Right lung (tissue), 5 donors: ENCODE measurements around the gene TBC1D16. TPM values are rescaled to one million over a fixed set of nuclear protein-coding genes. Genes with fewer than 3 reads are reported as not detected.
A peak's percentile ranks its signal among the peaks of the same experiment; 100 is the strongest.
"Not testable (repeated sequence)": the region's sequence is repeated elsewhere in the genome, so short reads cannot be mapped to it uniquely, and the experiment has no call there.

Experiments
- DNase-seq, 2 donors: peaks; one replicate each; pipeline ENCODE4 v3.0.0-alpha.2; 2013
- polyA plus RNA-seq, 5 donors: library from polyadenylated mRNA; unstranded; fragments of 120-200 nt; gene quantifications; one replicate each; pipeline versions ENCODE4 v1.2.1 to v1.2.3, GENCODE V29; 2013; ENCODE audit warnings: inconsistent platforms in 1 of 5, low replicate concordance in 1 of 5; ENCODE audit not compliant: insufficient read length in 5 of 5, insufficient read depth in 1 of 5

Gene TBC1D16
- polyA plus RNA-seq, 5 donors = 19.0 to 36.4 (median 25.2) TPM

DNA sequence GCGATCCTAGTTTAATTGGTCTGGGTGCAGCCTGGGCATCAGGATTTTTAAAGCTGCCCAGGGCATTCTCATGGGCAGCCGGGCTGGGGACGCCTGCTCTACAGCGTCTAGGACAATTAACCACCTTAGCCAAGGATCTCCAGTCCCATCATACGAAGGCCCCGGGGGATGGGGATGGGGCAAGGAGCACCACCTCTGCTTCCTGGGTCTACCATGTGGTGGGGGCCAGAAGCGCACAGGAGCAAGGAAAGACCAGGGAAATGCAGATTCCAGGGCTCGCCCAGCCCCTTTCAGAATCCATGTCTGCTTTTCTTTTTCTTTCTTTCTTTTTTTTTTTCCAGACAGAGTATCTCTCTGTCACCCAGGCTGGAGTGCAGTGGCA lies 29.3 kb downstream of the TBC1D16 start:
- DNase-seq = no peak

GRCh38 chr17:80005360-80006338 lies 30.0 kb downstream of the TBC1D16 start:
- DNase-seq = peak in 1 of 2 donors; percentile 39

- no peak for DNase-seq
Measured at GRCh38 chr17:80003969-80004368, 31.7 kb downstream of the TBC1D16 start.

- DNase-seq = no peak
Measured at GRCh38 chr17:80002690-80003490, 32.8 kb downstream of the TBC1D16 start.

DNA sequence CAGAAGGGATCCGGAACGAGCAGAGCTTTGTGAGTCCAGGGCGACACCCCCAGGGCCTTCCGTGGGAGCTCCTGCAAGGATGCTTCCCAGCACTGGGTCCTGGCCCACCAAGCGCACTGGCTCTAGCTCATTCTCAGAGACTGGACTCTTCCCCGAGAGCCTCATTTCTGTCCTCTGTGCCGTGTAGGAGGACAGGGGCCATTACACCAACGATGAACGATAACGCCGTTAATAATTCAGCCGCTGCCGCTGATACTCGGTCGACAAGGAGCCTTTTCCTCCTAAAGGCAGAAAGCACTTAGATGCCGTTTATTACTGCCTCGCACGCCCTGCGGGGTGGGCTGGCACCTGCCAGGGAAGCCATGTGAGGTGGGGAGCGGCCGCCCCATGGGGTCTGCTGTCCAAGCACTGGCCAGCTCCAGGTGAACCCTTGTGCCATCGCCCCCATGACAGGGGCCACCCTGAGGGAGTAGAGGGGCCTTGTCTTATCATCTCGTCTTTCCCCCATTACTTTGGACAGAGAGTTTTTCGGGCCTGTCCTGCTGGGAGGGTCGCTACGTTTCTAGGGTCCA lies 33.5 kb downstream of the TBC1D16 start:
- no peak for DNase-seq

DNA sequence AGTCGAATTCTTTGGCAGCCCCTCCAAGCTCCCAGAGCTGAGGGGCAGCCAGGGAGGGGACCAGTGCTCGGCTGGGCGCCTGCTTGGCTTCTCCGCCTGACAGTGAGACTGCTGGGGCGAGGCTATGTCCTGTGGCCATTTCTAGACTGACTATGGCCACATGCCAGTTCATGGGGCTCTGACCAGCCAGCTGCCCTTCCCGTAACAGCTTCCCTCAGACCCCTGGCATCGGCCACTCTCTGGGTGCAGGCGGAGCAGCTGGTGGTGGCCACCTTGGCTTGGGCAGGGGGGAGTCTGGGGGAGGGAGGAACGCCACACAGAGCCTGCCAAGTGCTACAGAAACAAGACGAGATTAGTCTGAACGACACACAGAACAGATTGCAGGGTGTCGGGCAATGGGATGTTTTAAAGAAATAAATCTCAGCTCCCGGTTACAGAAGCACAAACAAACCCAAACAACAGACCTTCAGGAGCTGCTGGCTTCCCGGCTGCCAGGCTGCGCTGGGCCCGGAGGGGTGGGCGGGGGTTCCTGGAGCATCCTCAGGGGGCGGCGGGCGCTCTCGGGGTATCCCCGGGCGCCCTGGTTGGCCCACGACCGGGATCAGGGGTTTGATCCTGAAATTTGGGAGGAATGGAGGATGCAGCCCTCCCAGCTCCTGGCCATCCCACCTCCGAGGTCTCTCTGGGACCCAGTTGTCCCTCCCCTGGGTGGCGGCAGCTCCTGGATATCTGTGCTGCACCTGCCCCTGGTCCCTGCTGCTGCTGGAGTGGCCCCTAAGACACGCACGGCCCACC lies 34.5 kb downstream of the TBC1D16 start:
- no peak for DNase-seq

- no peak for DNase-seq
Measured at GRCh38 chr17:80000136-80000535, 35.5 kb downstream of the TBC1D16 start.

DNA sequence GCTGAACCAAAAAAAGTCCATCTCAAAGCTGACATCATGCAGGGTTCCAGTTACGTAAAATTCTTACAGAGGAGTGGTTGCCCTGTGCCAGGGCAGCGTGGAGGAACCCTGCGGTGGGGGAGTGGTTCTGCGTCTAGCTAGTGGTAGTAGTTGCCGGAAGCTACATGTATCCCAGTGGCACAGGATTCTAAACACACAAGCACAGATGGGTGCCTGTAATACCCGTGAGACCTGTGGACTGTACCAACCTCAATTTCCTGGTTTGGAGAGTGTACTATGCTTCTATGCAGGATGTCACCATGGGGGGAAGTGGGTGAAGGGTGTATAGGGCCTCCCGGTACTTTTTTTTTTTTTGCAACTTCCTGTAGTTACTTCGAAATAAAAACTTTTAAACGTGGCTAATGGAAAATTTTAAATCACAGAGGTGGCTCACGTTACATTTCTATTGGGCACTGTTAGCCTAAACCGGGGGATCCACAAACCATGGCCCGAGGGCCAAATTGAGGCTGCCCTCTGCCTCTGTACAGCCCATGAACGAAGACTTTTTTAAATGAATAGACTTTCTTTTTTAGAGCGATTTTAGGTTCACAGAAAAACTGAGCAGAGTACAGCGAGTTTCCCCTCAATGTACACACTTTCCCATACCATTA lies 38.5 kb downstream of the TBC1D16 start:
- no peak for DNase-seq

DNA sequence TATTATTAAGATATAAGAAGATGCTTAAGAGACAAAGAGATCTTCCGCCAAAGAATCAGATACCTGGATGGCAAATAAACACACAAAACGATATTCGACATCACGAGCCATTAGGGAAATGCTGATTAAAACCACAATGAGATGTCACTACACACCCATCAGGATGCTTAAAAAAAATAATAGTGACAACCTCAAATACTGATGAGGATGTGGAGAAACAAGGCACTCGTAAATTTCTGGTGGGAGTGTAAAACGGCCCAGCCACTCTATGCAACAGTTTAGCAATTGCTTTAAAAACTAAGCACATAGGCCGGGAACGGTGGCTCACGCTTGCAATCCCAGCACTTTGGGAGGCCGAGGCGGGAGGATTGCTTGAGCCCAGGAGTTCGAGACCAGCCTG lies 39.4 kb downstream of the TBC1D16 start:
- no peak for DNase-seq

DNA sequence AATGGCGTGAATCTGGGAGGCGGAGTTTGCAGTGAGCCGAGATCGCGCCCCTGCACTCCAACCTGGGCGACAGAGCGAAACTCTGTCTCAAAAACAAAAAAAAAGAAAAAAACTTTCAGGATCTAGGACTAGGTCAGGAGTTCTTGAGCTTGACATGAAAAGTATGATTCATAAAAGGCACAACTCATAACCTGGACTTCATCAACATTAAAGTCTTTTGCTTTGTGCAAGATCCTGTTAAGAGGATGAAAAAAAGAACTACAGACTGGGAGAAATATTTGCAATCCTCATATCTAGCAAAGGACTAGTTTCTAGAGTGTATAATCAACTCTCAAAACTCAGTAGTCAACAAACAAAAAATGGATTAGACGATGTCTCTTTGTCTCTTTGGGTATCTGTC lies 40.0 kb downstream of the TBC1D16 start:
- DNase-seq = no peak

DNA sequence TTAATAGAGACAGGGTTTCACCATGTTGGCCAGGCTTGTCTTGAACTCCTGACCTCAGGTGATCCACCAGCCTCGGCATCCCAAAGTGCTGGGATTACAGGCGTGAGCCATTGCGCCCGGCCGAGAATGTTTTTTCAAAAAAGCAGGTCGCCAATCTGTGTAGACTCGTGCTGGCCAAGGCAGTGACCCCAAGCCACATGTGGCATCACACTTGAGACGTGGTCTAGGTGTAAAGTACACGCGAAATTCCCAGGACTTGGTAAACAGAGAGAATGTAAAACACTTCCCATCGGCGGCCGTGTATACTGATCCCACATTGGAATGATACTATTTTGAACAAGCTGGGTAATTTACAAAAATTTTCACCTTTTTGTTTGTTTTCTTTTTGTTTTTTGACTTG lies 41.1 kb downstream of the TBC1D16 start:
- no peak for DNase-seq

GRCh38 chr17:79994228-79994569 lies 41.5 kb downstream of the TBC1D16 start:
- DNase-seq = not testable (repeated sequence)

DNA sequence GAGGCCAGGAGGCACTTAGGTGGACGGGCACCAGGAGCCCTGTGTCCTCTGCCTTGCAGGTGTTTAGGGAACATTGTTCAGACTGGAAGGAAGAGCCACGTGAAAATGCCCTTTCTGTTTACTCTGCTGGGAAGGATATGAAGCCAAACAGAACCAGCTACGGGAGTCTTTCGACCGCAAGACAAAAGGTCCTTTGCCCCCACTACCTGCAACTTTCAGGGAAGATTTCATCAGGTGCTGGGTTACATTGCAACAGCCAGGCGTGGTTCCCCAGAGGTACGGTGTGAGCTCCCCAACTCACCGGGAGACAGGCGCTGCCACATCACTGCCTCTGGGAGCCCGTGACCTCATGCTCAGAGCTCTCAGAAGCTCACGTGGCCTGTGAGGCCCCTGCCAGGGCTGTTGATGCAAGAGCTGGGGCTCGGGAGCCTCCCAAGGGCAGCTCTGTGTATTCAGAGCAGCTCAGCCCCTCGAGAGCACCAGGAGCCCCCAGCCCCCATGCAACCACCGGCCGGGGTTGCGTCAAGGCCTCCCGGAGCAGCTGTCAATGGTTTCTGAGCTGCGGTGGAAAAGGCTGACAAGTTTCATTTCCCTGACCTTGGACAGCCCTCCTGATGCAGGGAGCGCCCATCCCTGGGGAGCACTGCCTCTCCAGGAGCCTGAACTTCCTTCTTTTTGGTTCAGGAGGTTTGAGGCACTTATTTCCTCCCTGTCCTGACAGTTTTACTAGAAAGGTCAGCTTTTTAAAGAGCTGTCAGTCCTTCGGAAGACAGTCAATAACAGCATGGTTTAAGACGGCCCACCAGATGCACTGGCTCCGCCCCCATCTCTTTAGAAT lies 42.1 kb downstream of the TBC1D16 start:
- peak; percentile 72 to 76 for DNase-seq

DNA sequence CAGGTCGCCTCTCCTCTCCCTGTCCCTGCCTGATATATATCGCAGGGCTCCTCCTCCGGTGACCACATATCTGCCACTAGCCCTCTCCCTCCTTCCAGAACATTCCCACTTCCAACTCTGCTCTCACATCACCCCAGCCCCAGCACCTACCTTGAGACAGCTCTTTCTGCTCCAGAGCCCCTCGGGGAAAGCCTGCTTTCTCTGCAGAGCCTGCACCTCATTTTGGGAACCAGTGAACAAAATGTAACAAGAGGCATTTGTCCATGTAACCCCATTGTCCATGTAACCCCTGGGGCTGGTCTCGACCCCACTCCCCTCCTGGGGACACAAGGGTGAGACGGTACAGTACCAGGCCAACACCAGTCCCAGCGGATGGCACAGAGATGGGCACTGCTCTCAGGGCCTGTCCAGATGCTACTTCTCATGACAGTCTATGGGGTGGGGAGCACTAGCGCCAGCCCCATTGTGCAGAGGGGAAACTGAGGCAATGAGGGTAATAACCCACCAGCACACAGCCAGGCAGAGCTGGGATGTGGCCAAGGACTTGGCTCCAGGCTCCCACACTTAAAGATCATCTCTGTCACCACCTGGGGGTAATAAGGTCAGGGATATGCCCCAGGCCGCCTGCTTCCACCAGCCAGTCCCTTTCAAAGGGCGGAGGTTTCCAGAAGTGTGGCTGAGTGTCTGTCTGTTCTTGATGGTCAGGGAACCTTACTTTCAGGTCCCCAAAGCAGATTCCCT lies 42.9 kb downstream of the TBC1D16 start:
- DNase-seq = no peak

GRCh38 chr17:79991924-79992648 lies 43.6 kb downstream of the TBC1D16 start:
- peak in 1 of 2 donors; percentile 46 for DNase-seq

DNA sequence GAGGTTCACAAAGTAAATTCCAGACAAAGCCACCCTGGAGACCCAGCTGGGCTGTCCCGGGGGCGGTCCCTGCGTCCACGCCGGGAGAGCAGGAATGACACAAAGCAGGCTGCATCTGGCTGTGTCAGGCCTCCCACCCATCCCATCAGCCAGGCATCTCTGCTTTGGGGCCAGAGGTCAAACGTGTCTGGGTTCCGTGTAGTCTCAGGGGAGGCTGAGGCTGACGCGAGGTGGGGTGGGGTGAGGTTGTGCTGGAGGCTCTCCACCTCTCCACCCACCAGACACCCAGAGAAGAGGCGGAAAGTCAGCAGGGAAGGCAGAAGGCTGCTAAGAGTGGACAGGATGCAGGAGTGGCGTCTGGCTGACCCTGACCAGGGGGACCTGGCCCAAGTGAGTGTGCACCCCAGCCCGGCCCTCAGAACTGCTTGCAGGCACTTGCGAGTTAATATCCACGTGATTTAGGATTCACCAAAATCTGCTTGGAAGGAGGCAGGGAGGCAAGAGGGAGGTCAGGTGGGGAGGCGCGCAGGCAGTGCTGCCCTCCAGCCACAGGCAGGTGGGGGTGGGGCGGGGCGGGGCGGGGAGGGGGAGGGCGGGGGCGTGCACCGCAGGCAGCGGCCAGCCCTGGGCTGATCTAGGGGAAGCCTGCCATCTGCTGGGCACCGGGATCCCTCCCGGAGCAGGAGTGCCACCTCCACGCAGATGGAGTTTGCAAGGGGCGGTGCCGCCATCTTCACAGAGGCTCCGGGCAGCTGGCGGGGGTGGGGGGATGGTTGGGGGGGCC lies 44.3 kb downstream of the TBC1D16 start:
- peak; percentile 64 to 74 for DNase-seq

GRCh38 chr17:79990704-79991103 lies 45.0 kb downstream of the TBC1D16 start:
- no peak for DNase-seq

DNA sequence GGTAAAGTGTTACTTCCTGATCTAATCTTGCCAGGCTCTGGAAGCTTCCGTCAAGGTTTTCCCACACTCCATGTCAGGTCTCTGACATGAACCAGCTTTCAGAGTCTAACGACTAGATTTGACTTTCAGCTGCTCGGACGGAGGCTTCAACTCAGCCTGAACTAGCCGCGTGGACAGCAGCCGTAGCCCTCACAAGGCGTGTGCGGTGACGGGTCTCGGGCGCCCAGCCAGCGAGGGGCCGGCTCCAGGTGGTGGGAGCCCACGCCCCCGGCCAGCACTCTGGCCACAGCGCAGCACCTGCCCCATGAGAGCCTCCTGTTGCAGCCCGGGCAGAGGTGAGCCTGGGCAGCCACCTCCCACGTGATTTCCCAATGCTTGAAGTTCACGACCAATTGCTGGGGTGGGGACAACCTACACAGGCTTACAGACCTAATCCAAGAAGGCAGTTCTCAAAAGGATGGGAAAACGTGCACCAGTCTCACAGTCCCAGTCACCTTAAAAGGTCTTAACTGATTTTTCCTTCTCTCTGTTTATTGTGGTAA lies 45.5 kb downstream of the TBC1D16 start:
- DNase-seq = no peak
